Stimulated activated CD4-positive, alpha-beta T cell treated with anti-CD3 and anti-CD28 coated beads, TNF-alpha, amount 100 ng/mL, for 24 hours (primary cell): ENCODE data around the gene CCR8.

ENCODE experiments used
- DNase-seq, 3 experiments: peaks; one replicate each; pipeline ENCODE4 v3.0.0-alpha.2; 2020; ENCODE audit warnings: low read depth in 3 of 3

CCR8 gene, protein sequence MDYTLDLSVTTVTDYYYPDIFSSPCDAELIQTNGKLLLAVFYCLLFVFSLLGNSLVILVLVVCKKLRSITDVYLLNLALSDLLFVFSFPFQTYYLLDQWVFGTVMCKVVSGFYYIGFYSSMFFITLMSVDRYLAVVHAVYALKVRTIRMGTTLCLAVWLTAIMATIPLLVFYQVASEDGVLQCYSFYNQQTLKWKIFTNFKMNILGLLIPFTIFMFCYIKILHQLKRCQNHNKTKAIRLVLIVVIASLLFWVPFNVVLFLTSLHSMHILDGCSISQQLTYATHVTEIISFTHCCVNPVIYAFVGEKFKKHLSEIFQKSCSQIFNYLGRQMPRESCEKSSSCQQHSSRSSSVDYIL

GRCh38 chr3:39329493-39329892 lies at the start of gene CCR8:
CCR8 (plus strand) TSS chr3:39329709; CDS start chr3:39332332, 2,623 bp downstream.
- DNase-seq = no peak

GRCh38 chr3:39279745-39280517 lies 49.6 kb upstream of the CCR8 start, which contains the start of gene CX3CR1:
CX3CR1 (minus strand) TSS chr3:39280036; CDS start chr3:39266509, 13,527 bp downstream.
- DNase-seq = no peak

DNA sequence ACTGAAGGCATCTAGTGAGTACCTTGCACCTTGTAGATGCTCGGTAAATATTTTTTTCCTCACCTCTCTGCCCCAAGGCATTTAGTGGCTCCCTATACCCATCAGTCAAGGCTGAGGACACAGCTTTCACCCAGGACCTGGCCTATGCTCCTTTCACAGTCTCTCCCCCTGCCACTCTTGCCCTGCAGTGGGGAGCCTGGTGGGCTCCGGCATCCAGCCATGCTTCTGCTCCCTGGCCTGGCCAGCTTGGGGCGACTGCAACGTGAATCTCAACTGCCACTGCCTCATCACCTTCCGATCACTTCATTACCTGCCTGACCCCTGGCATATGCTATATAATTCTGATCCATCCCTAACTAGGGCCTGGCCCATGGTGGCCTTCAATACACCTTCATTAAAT lies 48.9 kb upstream of the CCR8 start:
- DNase-seq = no peak

- no peak for DNase-seq
Observed at GRCh38 chr3:39281533-39281932, 48.0 kb upstream of the CCR8 start.

DNA sequence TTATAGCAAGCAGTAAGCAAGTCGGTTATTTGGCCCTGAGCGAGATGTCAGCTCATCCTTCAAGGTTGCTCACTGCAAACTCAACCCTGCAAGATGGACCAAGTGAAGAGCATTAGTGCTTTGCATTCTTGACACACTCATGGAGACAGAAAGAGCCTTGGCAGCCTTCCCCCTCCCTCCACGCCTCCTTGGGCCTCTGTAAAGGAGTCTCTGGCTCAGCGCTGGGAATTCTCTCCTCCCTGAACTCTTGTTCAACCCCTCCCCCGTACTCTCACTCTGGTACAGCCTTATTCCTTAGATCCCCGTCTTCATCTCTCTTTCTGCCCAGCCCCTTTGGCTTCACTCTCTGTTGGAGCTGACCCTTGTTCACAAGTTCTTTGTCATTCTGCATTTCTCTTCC lies 47.5 kb upstream of the CCR8 start:
- DNase-seq = no peak

- DNase-seq = no peak
Observed at GRCh38 chr3:39284457-39284881, 45.0 kb upstream of the CCR8 start.

- DNase-seq = no peak
Observed at GRCh38 chr3:39285332-39285731, 44.2 kb upstream of the CCR8 start.

GRCh38 chr3:39286771-39287170 lies 42.7 kb upstream of the CCR8 start:
- no peak for DNase-seq

- no peak for DNase-seq
Observed at GRCh38 chr3:39287216-39288164, 42.0 kb upstream of the CCR8 start.

DNA sequence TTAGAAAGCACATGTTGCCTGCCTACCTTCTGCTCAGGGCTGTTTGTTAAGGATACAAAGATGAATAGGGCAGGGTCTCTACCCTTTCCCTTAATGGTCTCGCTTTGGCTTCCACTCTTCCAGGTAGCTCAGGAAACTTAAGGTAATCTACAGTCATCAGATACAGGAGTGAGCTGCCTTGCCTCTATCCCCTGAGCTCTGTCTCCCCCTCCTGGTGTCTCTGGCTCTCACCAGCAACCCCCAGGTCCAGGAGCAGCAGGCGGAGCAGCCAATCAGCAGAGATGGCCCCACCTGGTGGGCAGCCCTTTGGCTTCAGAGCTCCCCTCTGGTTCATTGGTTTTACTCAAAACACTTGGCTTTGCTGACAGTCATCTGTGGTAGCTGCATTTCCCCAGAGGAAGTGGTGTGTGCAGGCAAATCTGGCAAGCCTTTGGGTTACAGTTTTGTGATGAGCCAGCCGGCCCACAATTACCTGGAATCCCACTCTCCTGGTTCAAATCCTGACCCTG lies 41.2 kb upstream of the CCR8 start:
- DNase-seq = peak; percentile 58 to 78 (median 73)

DNA sequence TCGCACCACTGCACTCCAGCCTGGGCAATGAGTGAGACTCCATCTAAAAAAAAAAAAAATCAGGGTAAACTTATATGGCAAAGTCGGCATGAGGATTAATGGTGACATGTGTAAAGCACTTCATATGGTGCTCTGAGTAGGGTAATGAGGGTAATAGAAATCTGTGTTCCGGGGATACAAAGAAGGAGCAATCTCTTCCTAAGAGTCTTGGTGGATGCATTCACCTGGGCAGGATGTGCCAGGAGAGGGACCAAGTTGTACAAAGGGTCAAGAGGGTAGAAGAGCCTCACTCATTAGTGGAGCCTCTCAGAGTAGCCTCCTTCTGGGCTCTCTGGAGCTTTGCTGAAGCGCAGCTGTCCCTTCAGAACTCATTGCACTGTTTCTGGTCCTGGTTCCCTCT lies 40.4 kb upstream of the CCR8 start:
- DNase-seq = no peak

DNA sequence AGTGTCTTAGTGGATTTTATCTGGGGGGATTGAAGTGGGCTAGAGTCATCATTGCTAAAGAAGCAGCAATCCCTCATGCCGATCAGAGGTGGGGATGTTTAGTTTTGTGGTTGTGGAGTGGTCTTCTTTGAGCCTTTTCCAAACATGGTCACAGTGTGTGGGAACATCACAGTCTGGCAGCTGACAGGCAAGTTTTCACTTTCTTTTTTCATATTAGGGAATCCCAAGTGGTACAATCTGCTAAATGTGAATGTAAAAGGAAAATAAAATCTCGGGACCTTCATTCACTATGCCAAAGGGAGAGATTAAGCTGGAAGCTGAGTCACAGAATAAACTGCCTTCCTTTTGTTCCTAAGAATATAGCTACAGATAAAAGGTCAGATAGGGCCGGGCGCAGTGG lies 39.3 kb upstream of the CCR8 start:
- DNase-seq = no peak

- peak; percentile 58 to 77 (median 60) for DNase-seq
Observed at GRCh38 chr3:39291903-39292329, 37.6 kb upstream of the CCR8 start.

- no peak for DNase-seq
Observed at GRCh38 chr3:39292961-39293360, 36.5 kb upstream of the CCR8 start.

DNA sequence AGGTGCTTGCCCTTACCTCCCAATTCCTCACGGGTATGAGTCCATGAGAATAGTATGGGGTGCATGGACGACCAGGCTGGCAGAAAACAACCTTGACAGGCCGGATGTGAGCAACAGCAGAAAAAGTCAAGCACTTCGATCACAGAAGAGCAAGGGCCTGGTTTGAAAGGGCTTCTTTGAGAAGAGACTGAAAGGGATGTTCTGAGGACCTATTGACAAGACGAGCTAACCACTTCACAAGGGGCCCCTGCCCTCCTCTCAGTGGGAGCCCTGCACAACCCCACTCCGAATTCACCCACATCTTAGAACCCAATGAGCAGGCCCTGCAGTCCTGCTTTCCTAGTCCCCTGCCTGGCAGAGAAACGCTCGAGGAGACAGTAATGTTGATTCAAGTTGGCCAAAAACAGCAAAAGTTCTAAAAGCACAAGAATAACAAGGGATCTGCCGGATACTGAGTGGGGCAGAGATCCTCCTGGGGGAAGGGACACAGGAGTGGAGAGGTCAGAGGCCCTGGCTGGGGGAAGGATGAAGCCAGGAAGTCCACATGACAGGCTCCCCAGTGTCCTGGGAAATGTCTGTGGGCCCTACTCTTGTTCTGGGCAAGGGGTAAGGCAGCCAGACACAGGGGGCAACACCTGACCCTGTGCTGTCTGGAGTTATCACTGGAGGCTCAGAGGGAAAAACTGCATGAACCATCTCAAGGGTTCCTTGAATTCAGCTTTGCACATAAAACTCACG lies 34.9 kb upstream of the CCR8 start:
- DNase-seq = no peak

GRCh38 chr3:39295184-39295775 lies 34.2 kb upstream of the CCR8 start:
- no peak for DNase-seq

- DNase-seq = no peak
Observed at GRCh38 chr3:39296197-39297077, 33.1 kb upstream of the CCR8 start.

- no peak for DNase-seq
Observed at GRCh38 chr3:39299279-39299678, 30.2 kb upstream of the CCR8 start.

DNA sequence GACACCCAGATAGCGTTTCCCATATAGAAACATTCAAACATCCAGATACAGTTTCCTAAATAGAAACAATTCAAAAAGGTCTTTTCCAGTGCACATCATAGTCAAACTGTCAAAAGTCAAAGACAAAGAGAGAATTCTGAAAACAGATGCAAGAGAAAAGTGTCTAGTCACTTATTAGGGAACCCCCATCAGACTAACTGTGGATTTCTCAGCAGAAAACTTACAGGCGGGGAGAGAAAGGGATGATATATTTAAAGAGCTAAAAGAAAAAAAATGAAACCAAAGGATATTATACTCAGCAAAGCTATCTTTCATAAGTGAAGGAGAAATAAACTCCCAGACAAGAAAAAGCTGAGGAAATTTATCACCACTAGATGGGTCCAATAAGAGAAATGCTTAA lies 27.3 kb upstream of the CCR8 start:
- no peak for DNase-seq

- DNase-seq = no peak
Observed at GRCh38 chr3:39313289-39313688, 16.2 kb upstream of the CCR8 start.
